ENCODE results near the gene SKOR1. TPM values are rescaled to one million over a fixed set of nuclear protein-coding genes. Genes with fewer than 3 reads are reported as not detected.
A peak's percentile ranks its signal among the peaks of the same experiment; 100 is the strongest.

SKOR1 gene
- total RNA-seq, 1 donor: not detected

DNA sequence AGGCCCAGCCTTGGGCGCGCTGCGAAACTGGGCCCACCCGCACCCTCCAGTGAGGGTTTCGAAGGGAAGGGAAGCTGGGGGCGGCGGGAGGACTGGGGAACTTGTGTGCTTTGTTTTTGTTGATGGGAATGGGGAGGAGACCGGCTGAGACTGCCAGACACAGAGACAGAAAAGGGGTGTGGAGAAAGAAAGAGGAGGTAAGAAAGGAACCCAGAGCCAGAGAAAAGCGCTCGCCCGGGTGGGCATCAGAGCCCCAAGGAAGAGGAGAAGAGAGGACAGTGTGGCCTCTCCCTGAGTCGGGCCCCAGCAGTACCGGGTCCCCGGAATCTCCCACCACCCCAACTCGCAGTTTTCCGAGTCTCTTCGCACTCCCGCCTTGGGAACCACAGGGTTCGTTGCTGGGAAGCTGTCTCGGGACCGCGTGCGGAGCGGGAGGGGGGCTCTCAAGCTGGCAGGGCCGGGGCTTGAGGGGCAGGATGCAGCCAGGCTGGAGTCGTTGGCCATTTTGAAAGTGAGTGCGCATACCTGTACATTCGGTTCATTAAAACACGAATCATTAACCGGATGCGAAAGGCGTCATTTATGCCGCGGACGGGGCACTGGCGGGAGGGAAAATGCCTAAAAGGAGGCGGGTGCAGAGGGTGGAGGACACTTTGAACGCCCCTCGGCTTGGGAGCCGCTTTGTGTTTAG is 3.1 kb downstream of the SKOR1 start:
- DNase-seq (ENCODE audit: low read depth): no peak
- TF ChIP-seq, protein P1, sequence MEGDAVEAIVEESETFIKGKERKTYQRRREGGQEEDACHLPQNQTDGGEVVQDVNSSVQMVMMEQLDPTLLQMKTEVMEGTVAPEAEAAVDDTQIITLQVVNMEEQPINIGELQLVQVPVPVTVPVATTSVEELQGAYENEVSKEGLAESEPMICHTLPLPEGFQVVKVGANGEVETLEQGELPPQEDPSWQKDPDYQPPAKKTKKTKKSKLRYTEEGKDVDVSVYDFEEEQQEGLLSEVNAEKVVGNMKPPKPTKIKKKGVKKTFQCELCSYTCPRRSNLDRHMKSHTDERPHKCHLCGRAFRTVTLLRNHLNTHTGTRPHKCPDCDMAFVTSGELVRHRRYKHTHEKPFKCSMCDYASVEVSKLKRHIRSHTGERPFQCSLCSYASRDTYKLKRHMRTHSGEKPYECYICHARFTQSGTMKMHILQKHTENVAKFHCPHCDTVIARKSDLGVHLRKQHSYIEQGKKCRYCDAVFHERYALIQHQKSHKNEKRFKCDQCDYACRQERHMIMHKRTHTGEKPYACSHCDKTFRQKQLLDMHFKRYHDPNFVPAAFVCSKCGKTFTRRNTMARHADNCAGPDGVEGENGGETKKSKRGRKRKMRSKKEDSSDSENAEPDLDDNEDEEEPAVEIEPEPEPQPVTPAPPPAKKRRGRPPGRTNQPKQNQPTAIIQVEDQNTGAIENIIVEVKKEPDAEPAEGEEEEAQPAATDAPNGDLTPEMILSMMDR (IDR thresholded peaks at IDR 0.05; ENCODE audit: insufficient read depth, low read depth, low read length): no peak
- H3K4me3 ChIP-seq (ENCODE audit: low read depth, low read length): no peak overlapping the region

DNA sequence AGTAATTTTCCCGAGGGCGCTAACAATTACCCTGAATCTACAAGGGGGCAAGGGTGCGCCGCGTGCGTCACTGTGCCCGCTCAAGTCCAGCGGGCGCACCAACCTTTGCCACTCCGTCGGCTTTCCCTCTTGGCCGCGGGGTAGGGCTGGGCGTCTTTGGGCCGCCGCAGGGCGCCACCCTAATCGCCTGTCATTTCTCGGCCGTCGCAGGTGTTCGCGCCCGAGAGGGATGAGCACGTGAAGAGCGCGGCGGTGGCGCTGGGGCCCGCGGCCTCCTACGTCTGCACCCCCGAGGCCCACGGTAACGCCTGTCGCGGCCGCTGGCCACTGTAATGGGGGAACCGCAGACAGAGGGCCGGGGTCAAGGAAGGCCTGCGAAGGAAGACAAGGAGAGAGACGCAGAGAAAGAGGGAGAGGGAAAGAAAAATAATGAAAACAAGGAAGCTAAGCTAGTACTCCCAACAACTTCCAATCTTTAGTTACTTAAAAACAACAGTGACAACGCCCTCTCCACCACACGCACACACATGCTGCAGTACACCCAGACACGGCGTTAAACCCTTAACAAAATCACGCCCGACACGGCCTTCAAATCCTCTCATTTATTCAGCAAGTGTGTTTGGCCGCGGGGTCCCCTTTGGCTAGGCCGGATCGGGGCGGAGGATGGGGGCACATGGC is 3.8 kb downstream of the SKOR1 start:
- TF ChIP-seq, protein P1 (IDR thresholded peaks at IDR 0.05; ENCODE audit: insufficient read depth, low read depth, low read length): no peak
- no peak for DNase-seq (ENCODE audit: low read depth)
- no peak overlapping the region for H3K4me3 ChIP-seq (ENCODE audit: low read depth, low read length)

DNA sequence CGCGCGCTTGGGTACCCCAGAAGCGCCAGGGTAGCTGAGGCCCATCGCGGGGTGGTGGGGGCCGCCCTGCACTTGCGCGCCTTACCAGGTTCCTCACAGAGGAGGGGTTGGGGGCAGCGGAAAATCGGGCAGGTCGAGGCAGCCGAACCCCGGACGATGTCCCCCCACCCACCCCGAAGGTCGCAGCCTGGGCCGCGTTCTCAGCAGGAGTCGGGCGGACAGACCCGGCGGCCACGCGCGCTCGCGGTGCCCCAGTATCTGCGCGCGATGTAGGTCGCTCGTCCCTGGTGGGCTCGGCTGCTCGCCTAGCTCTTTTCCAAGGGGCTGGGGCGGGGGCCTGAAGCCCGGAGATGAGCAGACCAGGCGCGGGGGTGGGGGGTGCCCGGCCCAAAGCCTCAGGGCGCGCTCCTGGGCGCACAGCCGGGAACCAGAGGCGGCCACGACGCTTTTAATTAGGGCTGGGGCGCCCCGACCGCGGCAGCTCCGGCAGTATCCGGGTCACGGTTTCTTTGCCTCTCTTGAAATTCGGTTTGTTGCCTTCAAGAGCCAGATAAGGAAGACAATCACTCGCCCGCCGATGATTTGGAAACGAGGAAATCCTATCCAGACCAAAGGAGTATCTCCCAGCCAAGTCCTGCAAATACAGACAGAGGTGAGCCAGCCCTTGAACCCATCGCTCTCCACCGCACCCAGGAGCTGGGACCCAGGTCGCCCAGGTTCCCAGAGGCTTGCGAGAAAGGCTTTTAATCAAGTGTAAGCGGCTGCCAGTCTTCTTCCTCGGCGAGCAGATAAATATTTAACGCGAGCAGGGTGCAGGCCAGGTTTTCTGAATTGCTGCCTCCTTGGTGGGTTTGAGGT is 4.6 kb downstream of the SKOR1 start:
- H3K4me3 ChIP-seq (ENCODE audit: low read depth, low read length): no peak overlapping the region
- DNase-seq (ENCODE audit: low read depth): no peak
- TF ChIP-seq, protein P1 (IDR thresholded peaks at IDR 0.05; ENCODE audit: insufficient read depth, low read depth, low read length): no peak

DNA sequence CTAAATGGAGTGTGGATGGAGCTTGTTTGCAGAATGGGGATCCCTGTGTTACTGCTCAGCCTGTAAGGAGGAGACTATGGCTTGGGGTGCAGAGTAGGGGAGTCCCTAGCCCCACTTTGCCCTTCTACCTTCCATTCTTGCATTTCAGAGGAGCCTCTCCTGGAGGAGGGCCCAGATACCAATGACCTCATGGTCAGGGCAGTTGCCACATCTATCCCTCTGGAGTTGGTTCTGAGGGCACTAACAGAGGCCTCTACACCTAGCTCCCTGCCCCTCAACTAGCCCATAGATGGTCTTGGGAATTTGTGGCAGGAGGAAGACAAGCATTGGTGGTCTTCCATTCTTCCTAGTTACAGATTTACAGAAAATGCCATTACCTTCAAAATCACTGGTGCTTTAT is 6.1 kb downstream of the SKOR1 start:
- TF ChIP-seq, protein P1 (IDR thresholded peaks at IDR 0.05; ENCODE audit: insufficient read depth, low read depth, low read length): no peak
- no peak for DNase-seq (ENCODE audit: low read depth)
- no peak overlapping the region for H3K4me3 ChIP-seq (ENCODE audit: low read depth, low read length)

DNA sequence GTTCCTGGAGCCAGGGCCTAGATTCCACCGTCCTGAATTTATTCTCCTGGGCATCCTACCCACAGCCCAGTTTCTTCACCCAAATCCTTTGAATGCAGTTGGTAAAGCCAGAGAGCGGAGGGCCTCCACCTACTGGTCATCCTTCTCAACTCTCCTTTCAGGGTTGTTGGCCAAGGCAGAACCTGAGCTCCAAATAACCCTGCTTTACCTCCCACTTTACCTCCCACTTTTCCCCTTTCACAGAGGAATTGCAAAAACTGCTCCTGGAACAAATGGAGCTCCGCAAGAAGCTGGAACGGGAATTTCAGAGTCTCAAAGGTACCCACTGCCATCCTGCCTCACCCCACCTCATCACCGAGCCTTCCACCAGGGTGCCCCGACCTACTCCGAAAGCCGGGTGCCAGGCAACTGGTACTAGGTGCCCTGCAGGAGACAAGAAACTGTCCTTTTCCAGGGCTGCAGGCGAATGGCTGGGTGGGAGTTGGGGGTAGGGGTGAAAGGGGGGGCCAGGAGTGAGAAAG is 6.8 kb downstream of the SKOR1 start:
- peak; percentile 38 for DNase-seq (ENCODE audit: low read depth)
- H3K4me3 ChIP-seq (ENCODE audit: low read depth, low read length): no peak overlapping the region
- TF ChIP-seq, protein P1 (IDR thresholded peaks at IDR 0.05; ENCODE audit: insufficient read depth, low read depth, low read length): peak; percentile 53

DNA sequence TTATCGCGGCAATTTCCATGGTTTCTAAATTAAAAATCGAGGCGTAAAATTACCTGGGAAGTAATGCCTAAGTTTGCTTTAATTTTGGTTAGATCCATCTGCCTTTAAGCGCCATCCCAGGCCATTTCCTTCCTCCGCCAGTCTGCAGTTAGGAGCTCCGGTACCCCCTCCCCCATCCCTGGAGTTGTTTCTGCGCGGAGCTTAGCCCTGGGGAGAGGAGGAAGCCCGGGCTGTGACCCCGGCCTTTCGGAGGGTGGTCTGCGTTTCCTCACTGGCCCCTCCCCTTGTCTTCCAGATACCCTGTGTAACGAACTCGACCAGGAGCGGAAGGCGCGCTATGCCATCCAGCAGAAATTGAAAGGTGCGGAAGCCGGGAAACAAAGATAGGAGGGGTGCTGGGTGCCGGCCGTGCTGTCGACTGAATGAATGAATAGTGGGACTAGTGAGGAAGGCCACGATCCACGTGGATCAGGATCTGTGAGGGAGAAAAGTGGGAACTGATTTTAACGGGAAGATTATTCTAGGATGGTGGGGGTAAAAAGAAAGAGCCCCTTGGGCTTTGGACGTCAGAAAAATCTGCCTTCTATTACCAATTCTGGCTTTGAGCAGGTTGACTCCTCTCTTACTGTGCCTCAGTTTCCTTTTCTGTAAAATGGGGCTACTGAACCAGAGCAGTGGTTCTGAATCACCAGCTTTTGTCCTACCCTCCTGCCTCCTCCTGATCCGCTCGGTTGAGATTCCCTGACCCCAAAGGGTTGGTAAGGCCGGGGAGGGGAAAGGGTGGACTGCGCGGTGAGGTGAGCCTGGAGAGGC is 7.8 kb downstream of the SKOR1 start:
- TF ChIP-seq, protein P1 (IDR thresholded peaks at IDR 0.05; ENCODE audit: insufficient read depth, low read depth, low read length): no peak
- no peak overlapping the region for H3K4me3 ChIP-seq (ENCODE audit: low read depth, low read length)
- no peak for DNase-seq (ENCODE audit: low read depth)
